Measurements from ENCODE around the gene RAPGEF1.

GRCh38 chr9:131752231-131752884 lies 12.5 kb upstream of the RAPGEF1 start:
- TF ChIP-seq CTCF (conservative IDR thresholded peaks at IDR 0.05; ENCODE audit: low read depth in 2 of 2): no peak
- no peak for TF ChIP-seq EZH2phosphoT487 (IDR thresholded peaks at IDR 0.05; ENCODE audit: unreplicated experiment)
